Measurements from ENCODE around the gene GPRIN1.
"Not testable (repeated sequence)": the region's sequence is repeated elsewhere in the genome, so short reads cannot be mapped to it uniquely, and the experiment has no call there.

GPRIN1 gene

DNA sequence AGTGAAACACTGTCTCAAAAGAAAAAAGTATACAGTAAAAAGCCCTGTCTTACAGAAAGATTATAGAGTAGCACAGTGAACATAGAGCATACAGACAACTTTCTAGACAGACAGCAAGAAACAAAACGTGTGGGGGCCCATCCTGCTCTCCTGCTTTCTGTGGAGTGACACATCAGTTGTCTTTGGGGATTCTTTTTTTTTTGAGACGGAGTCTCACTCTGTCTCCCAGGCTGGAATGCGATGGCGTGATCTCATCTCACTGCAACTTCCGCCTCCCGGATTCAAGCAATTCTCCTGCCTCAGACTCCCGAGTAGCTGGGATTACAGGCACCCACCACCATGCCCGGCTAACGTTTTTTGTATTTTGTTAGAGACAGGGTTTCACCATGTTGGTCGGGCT, 46.0 kb downstream of the GPRIN1 start:
- DNase-seq: no peak

DNA sequence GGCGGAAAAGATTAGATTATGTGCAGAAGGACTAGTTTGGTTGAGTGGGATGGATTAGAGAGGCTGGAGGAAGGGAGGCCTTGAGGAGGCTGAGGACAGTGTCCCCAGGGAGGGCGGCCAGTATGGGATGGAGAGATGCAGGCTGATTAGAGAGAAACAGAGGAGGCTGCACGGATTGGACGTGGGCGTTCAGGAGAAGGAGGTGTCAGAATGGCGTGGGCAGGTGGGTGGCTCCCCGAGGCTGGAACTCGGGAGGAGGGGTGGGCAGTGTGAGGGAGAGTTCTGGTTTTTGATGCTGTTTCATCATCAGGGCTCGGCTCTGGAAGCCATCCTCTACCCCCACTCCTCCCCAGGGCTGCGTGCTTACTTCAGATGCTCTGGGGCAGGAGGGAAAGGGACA, 47.8 kb downstream of the GPRIN1 start:
- DNase-seq: no peak

DNA sequence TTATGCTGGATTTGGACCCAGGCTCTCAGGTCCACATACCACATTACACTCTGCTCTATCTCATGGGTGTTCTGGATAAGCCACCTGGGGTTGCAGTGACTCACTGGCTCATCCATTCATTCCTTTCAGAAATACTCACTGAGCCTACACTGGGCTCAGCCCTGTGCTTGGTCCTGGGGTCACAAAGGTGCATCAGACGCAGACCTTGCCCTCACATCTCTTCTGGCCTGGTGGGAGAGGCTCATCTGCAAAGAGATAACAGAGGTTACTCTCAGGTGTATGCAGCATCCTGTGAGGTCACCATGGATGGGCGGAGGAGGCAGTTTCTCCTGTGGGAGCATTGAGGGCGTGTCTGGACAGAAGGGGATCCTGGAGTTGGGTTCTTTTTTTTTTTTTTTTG, 48.7 kb downstream of the GPRIN1 start:
- DNase-seq: no peak

DNA sequence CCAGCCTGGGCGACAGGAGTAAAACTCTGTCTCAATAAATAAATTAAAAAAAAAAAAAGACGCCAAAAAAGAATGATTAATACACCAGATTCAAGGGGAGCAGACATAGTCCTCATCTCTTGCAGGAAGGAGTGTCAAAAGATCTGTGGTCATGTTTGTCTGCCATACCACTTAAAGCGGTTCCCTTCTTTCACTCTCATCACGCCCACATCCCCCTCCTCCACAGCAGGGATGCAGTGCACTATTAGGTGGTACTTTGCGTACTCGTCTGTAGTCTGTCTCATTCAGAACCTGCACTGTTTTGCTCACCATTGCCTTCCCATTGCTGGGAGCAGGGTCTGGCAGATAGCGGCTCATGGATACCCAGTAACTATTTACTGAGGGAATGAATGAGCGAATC, 49.6 kb downstream of the GPRIN1 start:
- DNase-seq: no peak

DNA sequence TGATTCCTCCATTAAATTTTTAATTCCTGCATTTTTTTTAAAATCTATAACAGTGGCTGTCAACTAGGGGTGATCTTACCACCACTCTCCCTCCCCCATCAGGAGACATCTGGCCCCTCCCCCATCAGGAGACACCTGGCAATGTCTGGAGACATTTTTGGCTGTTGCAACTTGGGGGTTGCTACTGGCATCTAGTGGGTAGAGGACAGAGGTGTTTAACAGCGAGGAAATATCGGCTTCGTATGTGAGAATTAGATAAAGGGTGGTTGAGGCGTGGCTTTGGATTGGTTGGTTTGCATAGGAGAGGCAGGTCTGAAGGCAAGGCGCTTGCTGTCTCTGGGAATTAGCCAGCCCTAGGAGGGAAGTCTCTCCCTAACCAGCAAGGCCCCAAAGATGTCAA, 50.3 kb downstream of the GPRIN1 start:
- DNase-seq: no peak

DNA sequence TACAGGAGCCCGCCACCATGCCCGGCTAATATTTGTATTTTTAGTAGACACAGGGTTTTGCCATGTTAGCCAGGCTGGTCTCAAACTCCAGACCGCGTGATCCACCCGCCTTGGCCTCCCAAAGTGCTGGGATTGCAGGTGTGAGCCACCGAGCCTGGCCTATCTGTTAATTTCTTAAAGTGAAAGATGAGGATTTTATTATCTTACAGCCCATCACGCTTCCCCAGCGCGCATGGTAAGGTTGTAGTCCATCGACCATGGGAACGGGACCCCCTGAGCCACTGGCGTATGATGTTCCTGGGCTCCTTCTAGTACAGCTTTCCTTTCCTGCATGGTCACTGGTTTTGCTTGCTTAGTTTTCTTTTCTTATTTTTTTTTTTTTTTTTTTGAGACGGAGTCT, 52.1 kb downstream of the GPRIN1 start:
- DNase-seq: no peak

DNA sequence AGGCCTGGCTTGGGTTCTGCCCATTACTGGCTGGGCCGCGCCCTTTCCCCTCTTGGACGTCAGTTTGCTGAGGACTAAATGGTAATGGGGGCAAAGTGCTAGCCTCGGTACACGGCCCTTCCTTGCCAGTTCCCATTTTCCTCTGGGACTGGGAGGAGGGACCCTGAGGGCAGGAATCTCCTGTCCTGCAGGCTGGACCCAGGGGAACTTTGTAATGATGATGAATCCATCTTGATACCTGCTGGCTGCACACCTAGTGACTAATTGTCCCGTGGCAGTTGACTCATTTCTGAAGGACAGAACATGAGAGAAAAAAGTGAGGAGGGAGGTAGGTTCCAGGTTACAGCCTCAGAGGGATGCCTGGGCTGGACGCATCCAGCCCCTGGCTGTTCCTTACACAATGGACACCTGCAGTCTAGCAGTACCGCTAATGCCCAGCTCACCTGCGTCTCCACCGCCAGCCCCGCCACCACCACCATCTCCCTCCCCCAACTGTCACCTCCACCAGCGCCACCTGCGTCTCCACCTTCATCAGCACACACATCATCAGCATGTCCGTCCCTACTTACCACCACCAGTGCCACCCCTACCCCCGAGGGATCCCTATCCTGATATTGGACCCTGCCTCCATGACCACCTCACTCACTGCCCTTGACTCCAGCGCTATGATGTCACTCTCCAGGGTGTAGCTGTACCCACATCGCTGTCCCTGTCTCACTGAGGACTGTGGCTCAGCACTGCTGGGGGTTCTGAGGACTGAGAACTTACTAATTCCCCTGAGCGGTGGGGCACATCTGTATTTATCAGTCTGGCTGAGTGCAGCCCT, 56.5 kb downstream of the GPRIN1 start:
- no peak for DNase-seq

DNA sequence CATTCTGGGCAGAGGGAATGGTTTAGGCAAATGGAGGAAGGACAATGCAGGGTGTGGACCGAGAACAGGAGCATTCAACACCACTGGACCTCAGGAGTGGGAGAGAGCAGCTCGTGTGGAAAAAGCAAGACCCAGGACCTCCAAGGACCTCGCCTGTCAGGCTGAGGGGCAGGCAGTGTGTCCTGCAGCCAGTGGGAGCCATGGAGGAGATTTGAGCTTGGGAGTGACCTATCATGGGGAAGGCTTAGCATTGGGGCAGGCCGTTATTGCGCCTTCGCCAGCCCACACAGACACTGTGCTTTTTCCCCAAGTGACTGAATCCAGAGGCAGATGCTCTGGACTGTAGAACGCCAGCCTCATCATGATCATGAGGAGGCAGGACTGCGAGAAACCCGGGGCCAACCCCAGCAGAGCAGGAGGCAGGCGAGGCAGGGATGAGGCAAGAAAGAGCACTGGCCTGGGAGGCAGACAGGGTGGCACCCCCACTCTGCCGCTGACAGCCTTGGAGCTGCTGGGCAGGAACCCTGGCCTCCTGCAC, 57.6 kb downstream of the GPRIN1 start:
- no peak for DNase-seq

DNA sequence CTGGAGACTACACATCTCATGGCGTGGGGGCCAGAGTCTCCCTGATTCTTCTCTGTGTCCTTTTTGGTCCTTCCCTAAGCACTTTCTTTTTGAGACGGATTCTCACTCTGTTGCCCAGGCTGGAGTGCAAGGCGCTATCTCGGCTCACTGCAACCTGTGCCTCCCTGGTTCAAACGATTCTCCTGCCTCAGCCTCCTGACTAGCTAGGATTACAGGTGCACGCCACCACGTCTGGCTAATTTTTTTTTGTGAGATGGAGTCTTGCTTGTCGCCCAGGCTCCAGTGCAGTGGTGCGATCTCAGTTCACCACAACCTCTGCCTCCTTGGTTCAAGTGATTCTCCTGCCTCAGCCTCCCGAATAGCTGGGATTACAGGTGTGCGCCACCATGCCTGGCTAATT, 59.0 kb downstream of the GPRIN1 start:
- DNase-seq: not testable (repeated sequence)

DNA sequence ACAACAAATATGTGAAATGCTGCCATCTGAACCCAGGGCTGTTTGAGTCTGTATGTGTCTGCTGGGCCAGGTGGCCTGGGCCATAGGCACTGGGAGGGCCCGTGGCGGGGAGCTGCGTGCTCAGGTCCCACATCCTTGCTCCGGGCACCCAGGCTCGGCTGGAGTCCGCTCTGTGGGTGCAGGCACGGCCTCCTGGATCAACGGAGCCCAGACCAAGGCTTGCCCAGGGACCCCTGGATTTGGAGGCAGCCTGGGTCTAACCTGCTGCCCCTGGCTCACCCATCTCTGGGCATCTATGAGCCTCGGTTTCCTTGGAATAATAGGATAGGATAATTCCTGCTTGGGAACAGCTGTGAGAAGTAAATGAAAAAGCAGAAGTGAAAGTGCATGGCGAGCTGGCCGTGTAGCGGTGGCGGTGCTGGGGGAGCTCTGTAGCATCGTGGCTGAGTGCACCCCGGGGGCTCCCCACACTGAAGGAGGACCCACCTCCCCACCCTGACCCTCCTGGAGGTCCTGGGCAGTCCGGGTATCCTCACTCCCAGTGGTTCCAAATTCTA, 59.6 kb downstream of the GPRIN1 start:
- DNase-seq: peak; percentile 10

DNA sequence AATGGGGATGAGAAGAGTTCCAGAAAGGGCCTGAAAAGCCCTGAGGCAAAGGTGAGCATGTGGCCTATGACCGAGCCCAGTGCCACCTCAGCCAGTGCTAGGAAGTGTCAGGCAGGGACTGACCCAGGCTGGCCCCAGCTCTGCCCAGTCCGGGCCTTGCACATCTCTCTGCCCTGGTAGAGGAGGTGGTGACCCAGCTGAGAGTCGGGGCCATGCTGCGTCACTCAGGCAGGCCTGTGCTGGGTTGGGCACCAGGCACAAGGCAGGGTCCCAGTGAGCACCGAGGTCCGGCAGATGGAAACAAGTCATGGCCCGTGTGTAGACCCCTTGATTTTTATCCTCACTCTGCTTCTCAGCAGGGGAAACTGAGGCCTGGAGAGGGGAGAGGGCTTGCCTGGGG, 60.1 kb downstream of the GPRIN1 start:
- DNase-seq: no peak

DNA sequence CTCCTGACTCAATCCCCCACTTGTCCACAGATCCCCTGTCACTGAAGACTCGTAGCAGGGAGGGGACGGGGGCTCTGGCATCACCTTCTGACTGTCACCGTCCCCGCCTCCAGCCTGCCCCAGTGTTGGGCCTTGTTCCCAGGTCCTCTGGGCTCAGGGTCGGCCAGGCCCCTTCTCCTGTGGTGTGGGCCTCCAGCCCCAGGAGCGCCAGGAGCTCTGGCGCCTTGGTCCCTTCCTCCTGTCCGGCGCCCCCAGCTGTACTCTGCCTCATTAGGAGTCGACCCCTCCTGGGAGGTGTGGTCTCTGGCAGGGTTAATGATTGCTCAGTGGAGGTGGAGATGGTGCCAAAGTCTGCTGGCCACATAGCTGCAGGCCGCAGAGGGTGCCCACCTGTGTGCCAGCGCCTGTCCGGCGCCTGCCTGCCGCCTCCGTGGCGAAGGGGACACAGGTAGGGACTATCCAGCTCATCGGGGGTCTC, 61.0 kb downstream of the GPRIN1 start, which contains the start of gene CDHR2:
Gene CDHR2 (plus strand): TSS at position 376 of the 478 bp plus-strand sequence. CDS start 16,011 bp downstream, outside the sequence.
- DNase-seq: no peak

DNA sequence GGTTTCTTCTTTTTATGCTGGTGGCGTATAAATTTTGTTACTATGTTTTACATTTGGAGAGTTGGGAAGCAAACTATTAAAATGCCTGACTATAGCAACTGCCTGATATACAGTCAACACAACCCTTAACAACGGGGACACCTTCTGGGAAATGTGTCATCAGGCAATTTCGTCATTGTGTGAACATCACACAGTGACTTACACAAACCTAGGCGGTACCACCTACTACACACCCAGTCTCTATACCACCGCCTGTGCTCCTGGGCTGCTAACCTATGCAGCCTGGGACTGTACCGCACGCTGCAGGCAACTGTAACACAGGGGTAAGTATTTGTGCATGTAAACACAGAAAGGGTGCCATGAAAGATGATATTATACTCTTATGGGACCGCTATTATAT, 62.2 kb downstream of the GPRIN1 start:
- no peak for DNase-seq

Data from SIG-M5 (cell line).